Activated T-cell treated with anti-CD3 and anti-CD28 coated beads, Interleukin-2, amount 50 U/mL, for 4 hours (primary cell): ENCODE measurements around the gene GRAPL. TPM values are rescaled to one million over a fixed set of nuclear protein-coding genes. Genes with fewer than 3 reads are reported as not detected.
"Not testable (repeated sequence)": the region's sequence is repeated elsewhere in the genome, so short reads cannot be mapped to it uniquely, and the experiment has no call there.

Experiments used
- ATAC-seq, 2 donors: fragments of 200-7000 bp; cut with Tn5 transposase; one replicate each; pipeline ENCODE4 v1.10.0; 2021
- DNase-seq: peaks from one replicate; pipeline ENCODE4 v3.0.0-alpha.2; 2020
- H3K27me3 Mint-ChIP-seq: one replicate; pipeline ENCODE4 v1.8.0; 2021; ENCODE audit warnings: low read depth, mixed read lengths
- H3K36me3 Mint-ChIP-seq: one replicate; pipeline ENCODE4 v1.8.0; 2022; ENCODE audit warnings: mixed read lengths; ENCODE audit not compliant: insufficient read depth
- H3K4me1 Mint-ChIP-seq: one replicate; pipeline ENCODE4 v1.8.0; 2021; ENCODE audit warnings: low read depth, mixed read lengths
- H3K4me3 Mint-ChIP-seq: one replicate; pipeline ENCODE4 v1.8.0; 2021; ENCODE audit warnings: mild to moderate bottlenecking, moderate library complexity, mixed read lengths
- H3K9me3 Mint-ChIP-seq: one replicate; pipeline ENCODE4 v1.8.0; 2021; ENCODE audit warnings: mixed read lengths
- total RNA-seq, 3 donors: library from RNA; stranded (reverse); gene quantifications; one replicate each; pipeline ENCODE4 v1.2.1, GENCODE V29; 2021

The GRAPL gene
- total RNA-seq, 3 donors from 2014 or later: 1.4 to 2.5 (median 2.0) TPM

GRCh38 chr17:19150678-19151615, 23.6 kb downstream of the GRAPL start:
- H3K9me3 Mint-ChIP-seq, H3K4me3 Mint-ChIP-seq, H3K36me3 Mint-ChIP-seq, DNase-seq, H3K27me3 Mint-ChIP-seq, ATAC-seq, H3K4me1 Mint-ChIP-seq: not testable (repeated sequence)

- DNase-seq, H3K9me3 Mint-ChIP-seq, H3K27me3 Mint-ChIP-seq, H3K36me3 Mint-ChIP-seq, ATAC-seq, H3K4me1 Mint-ChIP-seq, H3K4me3 Mint-ChIP-seq: not testable (repeated sequence)
Measured at GRCh38 chr17:19157628-19158027, 30.2 kb downstream of the GRAPL start.

GRCh38 chr17:19158478-19158877, 31.1 kb downstream of the GRAPL start:
- not testable (repeated sequence) for DNase-seq, H3K9me3 Mint-ChIP-seq, H3K4me3 Mint-ChIP-seq, ATAC-seq, H3K27me3 Mint-ChIP-seq, H3K36me3 Mint-ChIP-seq, H3K4me1 Mint-ChIP-seq

- not testable (repeated sequence) for H3K4me3 Mint-ChIP-seq, H3K4me1 Mint-ChIP-seq, H3K36me3 Mint-ChIP-seq, H3K27me3 Mint-ChIP-seq, ATAC-seq, H3K9me3 Mint-ChIP-seq, DNase-seq
Measured at GRCh38 chr17:19158938-19159337, 31.5 kb downstream of the GRAPL start.

- not testable (repeated sequence) for H3K9me3 Mint-ChIP-seq, DNase-seq, H3K27me3 Mint-ChIP-seq, H3K36me3 Mint-ChIP-seq, H3K4me3 Mint-ChIP-seq, H3K4me1 Mint-ChIP-seq
- peak; percentile 68 to 69 for ATAC-seq
Measured at GRCh38 chr17:19161308-19162107, 34.1 kb downstream of the GRAPL start.

GRCh38 chr17:19162384-19163216, 35.2 kb downstream of the GRAPL start:
- not testable (repeated sequence) for H3K36me3 Mint-ChIP-seq, H3K4me1 Mint-ChIP-seq, H3K4me3 Mint-ChIP-seq, H3K9me3 Mint-ChIP-seq, H3K27me3 Mint-ChIP-seq, DNase-seq
- peak; percentile 41 to 48 for ATAC-seq

- H3K4me3 Mint-ChIP-seq, H3K27me3 Mint-ChIP-seq, H3K36me3 Mint-ChIP-seq, H3K4me1 Mint-ChIP-seq, DNase-seq, ATAC-seq, H3K9me3 Mint-ChIP-seq: not testable (repeated sequence)
Measured at GRCh38 chr17:19174422-19174821, 47.0 kb downstream of the GRAPL start.

- not testable (repeated sequence) for H3K27me3 Mint-ChIP-seq, H3K4me1 Mint-ChIP-seq, DNase-seq, H3K36me3 Mint-ChIP-seq, H3K9me3 Mint-ChIP-seq, H3K4me3 Mint-ChIP-seq
- ATAC-seq: peak; percentile 99
Measured at GRCh38 chr17:19175410-19175809, 48.0 kb downstream of the GRAPL start.

- H3K4me3 Mint-ChIP-seq, DNase-seq, H3K9me3 Mint-ChIP-seq, H3K36me3 Mint-ChIP-seq, H3K27me3 Mint-ChIP-seq, H3K4me1 Mint-ChIP-seq: not testable (repeated sequence)
- ATAC-seq: peak; percentile 96 to 97
Measured at GRCh38 chr17:19181040-19181875, 53.9 kb downstream of the GRAPL start.

GRCh38 chr17:19187883-19188869, 60.8 kb downstream of the GRAPL start:
- not testable (repeated sequence) for H3K36me3 Mint-ChIP-seq, H3K27me3 Mint-ChIP-seq, H3K4me1 Mint-ChIP-seq, H3K4me3 Mint-ChIP-seq, DNase-seq, ATAC-seq, H3K9me3 Mint-ChIP-seq

GRCh38 chr17:19188870-19189708, 61.7 kb downstream of the GRAPL start:
- not testable (repeated sequence) for H3K36me3 Mint-ChIP-seq, H3K27me3 Mint-ChIP-seq, H3K9me3 Mint-ChIP-seq, H3K4me3 Mint-ChIP-seq, DNase-seq, H3K4me1 Mint-ChIP-seq
- ATAC-seq: peak; percentile 84 to 86

- not testable (repeated sequence) for DNase-seq, H3K9me3 Mint-ChIP-seq, H3K27me3 Mint-ChIP-seq, H3K4me1 Mint-ChIP-seq, H3K36me3 Mint-ChIP-seq, ATAC-seq, H3K4me3 Mint-ChIP-seq
Measured at GRCh38 chr17:19189781-19190405, 62.5 kb downstream of the GRAPL start.
